Measurements from ENCODE around the gene CNDP1. TPM values are rescaled to one million over a fixed set of nuclear protein-coding genes. Genes with fewer than 3 reads are reported as not detected.

Gene CNDP1
- total RNA-seq, 1 donor from 2014 or later = not detected

- Histone ChIP-seq H3K36me3 (ENCODE audit: insufficient read depth, low read length) (no peaks in the 10 kb centered on the region), H3K9me3 (ENCODE audit: insufficient read depth, low read depth, low read length) (no peaks in the 10 kb centered on the region), H3K4me2 (ENCODE audit: low read length) (peak within 1 kb of the TSS; percentile 91), H3K4me3 (ENCODE audit: insufficient read depth, low read depth, low read length) (peak within 1 kb of the TSS; percentile 77), H4K20me1 (ENCODE audit: insufficient read depth, low read length) (peaks cover 22% of the 10 kb centered on the region), H3K27me3 (ENCODE audit: insufficient read depth, low read length) (no peaks in the 10 kb centered on the region), H3K27ac (ENCODE audit: low read depth, low read length) (peak within 1 kb of the TSS; percentile 97), H3K4me1 (ENCODE audit: insufficient read depth, low read length) (peaks cover 9% of the 10 kb centered on the region), H2AFZ (ENCODE audit: low read depth, low read length) (peak within 1 kb of the TSS; percentile 84), H3K79me2 (ENCODE audit: insufficient read depth, low read length) (peaks cover 69% of the 10 kb centered on the region), H3K9ac (ENCODE audit: low read length) (peak within 1 kb of the TSS; percentile 95)
- H3K36me3 Mint-ChIP-seq (ENCODE audit: low read depth, unreplicated experiment) = peaks cover 2% of the 10 kb centered on the region
- no peaks in the 10 kb centered on the region for H3K9me3 Mint-ChIP-seq (ENCODE audit: unreplicated experiment)
- peaks cover 11% of the 10 kb centered on the region for H3K4me1 Mint-ChIP-seq (ENCODE audit: low read depth, unreplicated experiment)
- H3K4me3 Mint-ChIP-seq (ENCODE audit: unreplicated experiment) = peak within 1 kb of the TSS; percentile 93
- peak within 1 kb of the TSS; percentile 100 for H3K27ac Mint-ChIP-seq (ENCODE audit: unreplicated experiment)
- TF ChIP-seq EZH2 (IDR thresholded peaks at IDR 0.05; ENCODE audit: insufficient read depth, low read length) = no peak
- TF ChIP-seq, protein P1, sequence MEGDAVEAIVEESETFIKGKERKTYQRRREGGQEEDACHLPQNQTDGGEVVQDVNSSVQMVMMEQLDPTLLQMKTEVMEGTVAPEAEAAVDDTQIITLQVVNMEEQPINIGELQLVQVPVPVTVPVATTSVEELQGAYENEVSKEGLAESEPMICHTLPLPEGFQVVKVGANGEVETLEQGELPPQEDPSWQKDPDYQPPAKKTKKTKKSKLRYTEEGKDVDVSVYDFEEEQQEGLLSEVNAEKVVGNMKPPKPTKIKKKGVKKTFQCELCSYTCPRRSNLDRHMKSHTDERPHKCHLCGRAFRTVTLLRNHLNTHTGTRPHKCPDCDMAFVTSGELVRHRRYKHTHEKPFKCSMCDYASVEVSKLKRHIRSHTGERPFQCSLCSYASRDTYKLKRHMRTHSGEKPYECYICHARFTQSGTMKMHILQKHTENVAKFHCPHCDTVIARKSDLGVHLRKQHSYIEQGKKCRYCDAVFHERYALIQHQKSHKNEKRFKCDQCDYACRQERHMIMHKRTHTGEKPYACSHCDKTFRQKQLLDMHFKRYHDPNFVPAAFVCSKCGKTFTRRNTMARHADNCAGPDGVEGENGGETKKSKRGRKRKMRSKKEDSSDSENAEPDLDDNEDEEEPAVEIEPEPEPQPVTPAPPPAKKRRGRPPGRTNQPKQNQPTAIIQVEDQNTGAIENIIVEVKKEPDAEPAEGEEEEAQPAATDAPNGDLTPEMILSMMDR (IDR thresholded peaks at IDR 0.05; ENCODE audit: insufficient read depth, low read depth, low read length) = no peak
- DNase-seq (ENCODE audit: low read depth) = peak; percentile 86
- no peaks in the 10 kb centered on the region for H3K27me3 Mint-ChIP-seq (ENCODE audit: low read depth, unreplicated experiment)
- peak; percentile 13 for FAIRE-seq
Measured at GRCh38 chr18:74597662-74598349, 63.5 kb downstream of the CNDP1 start, which contains the start of gene ZNF407. TSS of gene ZNF407 (plus strand) at chr18:74597870. CDS start at chr18:74631020, 33,150 bp downstream.

- no peaks in the 10 kb centered on the region for H3K27me3 Mint-ChIP-seq (ENCODE audit: low read depth, unreplicated experiment)
- H3K27ac Mint-ChIP-seq (ENCODE audit: unreplicated experiment) = peak overlapping the region; percentile 93
- no peaks in the 10 kb centered on the region for H3K36me3 Mint-ChIP-seq (ENCODE audit: low read depth, unreplicated experiment)
- H3K27me3 ChIP-seq (ENCODE audit: insufficient read depth, low read length) = no peaks in the 10 kb centered on the region
- no peaks in the 10 kb centered on the region for H3K36me3 ChIP-seq (ENCODE audit: insufficient read depth, low read length)
- no peaks in the 10 kb centered on the region for H3K9me3 ChIP-seq (ENCODE audit: insufficient read depth, low read depth, low read length)
- TF ChIP-seq, protein P1 (IDR thresholded peaks at IDR 0.05; ENCODE audit: insufficient read depth, low read depth, low read length) = no peak
- no peak for TF ChIP-seq EZH2 (IDR thresholded peaks at IDR 0.05; ENCODE audit: insufficient read depth, low read length)
- H2AFZ ChIP-seq (ENCODE audit: low read depth, low read length) = peak overlapping the region; percentile 84
- no peak for FAIRE-seq
- peak overlapping the region; percentile 77 for H3K4me3 ChIP-seq (ENCODE audit: insufficient read depth, low read depth, low read length)
- peaks cover 11% of the 10 kb centered on the region for H3K4me1 Mint-ChIP-seq (ENCODE audit: low read depth, unreplicated experiment)
- peaks cover 9% of the 10 kb centered on the region for H3K4me1 ChIP-seq (ENCODE audit: insufficient read depth, low read length)
- no peaks in the 10 kb centered on the region for H3K9me3 Mint-ChIP-seq (ENCODE audit: unreplicated experiment)
- peak overlapping the region; percentile 91 for H3K4me2 ChIP-seq (ENCODE audit: low read length)
- peak overlapping the region; percentile 95 for H3K9ac ChIP-seq (ENCODE audit: low read length)
- peak overlapping the region; percentile 97 for H3K27ac ChIP-seq (ENCODE audit: low read depth, low read length)
- peaks cover 76% of the 10 kb centered on the region for H3K79me2 ChIP-seq (ENCODE audit: insufficient read depth, low read length)
- DNase-seq (ENCODE audit: low read depth) = peak; percentile 39
- peaks cover 29% of the 10 kb centered on the region for H4K20me1 ChIP-seq (ENCODE audit: insufficient read depth, low read length)
- peak overlapping the region; percentile 93 for H3K4me3 Mint-ChIP-seq (ENCODE audit: unreplicated experiment)
Measured at GRCh38 chr18:74598350-74599001, 64.2 kb downstream of the CNDP1 start.
